Umbilical cord (tissue), 2 donors: Measurements from ENCODE around the gene SCN2B. TPM values are rescaled to one million over a fixed set of nuclear protein-coding genes. Genes with fewer than 3 reads are reported as not detected.
"Not testable (repeated sequence)": the region's sequence is repeated elsewhere in the genome, so short reads cannot be mapped to it uniquely, and the experiment has no call there.

ENCODE experiments used
- DNase-seq: peaks from one replicate; pipeline ENCODE4 v3.0.0-alpha.2; 2015; ENCODE audit warnings: low spot score
- total RNA-seq: library from RNA; depleted of rRNA; stranded (reverse); fragments of >200 nt; gene quantifications from one replicate; pipeline ENCODE4 v1.2.3, GENCODE V29; 2014; ENCODE audit warnings: low replicate concordance; ENCODE audit not compliant: insufficient read depth

Gene SCN2B
- total RNA-seq, 1 donor from 2014 or later: 4.6 TPM

GRCh38 chr11:118206391-118207031 is 30.1 kb upstream of the SCN2B start:
- no peak for DNase-seq

GRCh38 chr11:118205606-118206378 is 29.4 kb upstream of the SCN2B start:
- no peak for DNase-seq

GRCh38 chr11:118202599-118203422 is 26.4 kb upstream of the SCN2B start:
- no peak for DNase-seq

GRCh38 chr11:118201966-118202365 is 25.5 kb upstream of the SCN2B start:
- DNase-seq: no peak

GRCh38 chr11:118200901-118201680 is 24.7 kb upstream of the SCN2B start:
- DNase-seq: no peak

- DNase-seq: no peak
These were observed 24.1 kb upstream of the SCN2B start for GRCh38 chr11:118200497-118200896.

- DNase-seq: no peak
These were observed 22.7 kb upstream of the SCN2B start for GRCh38 chr11:118199135-118199534.

- peak; percentile 82 for DNase-seq
These were observed 21.9 kb upstream of the SCN2B start for GRCh38 chr11:118198370-118198769.

GRCh38 chr11:118194835-118195627 is 18.6 kb upstream of the SCN2B start:
- DNase-seq: peak; percentile 95

GRCh38 chr11:118193910-118194566 is 17.6 kb upstream of the SCN2B start:
- DNase-seq: no peak

GRCh38 chr11:118192817-118193216 is 16.4 kb upstream of the SCN2B start:
- not testable (repeated sequence) for DNase-seq

- DNase-seq: not testable (repeated sequence)
These were observed 14.6 kb upstream of the SCN2B start for GRCh38 chr11:118190942-118191506.

GRCh38 chr11:118186346-118187107 is 10.1 kb upstream of the SCN2B start:
- DNase-seq: no peak

GRCh38 chr11:118184784-118185579 is 8.5 kb upstream of the SCN2B start:
- no peak for DNase-seq

- DNase-seq: not testable (repeated sequence)
These were observed 7.3 kb upstream of the SCN2B start for GRCh38 chr11:118183691-118184090.

- peak; percentile 93 for DNase-seq
These were observed 3.9 kb upstream of the SCN2B start for GRCh38 chr11:118180300-118180703.

GRCh38 chr11:118176778-118177134 is 317 bp upstream of the SCN2B start:
- no peak for DNase-seq
